H1 (cell line): ENCODE data around the gene BRAT1. TPM values are rescaled to one million over a fixed set of nuclear protein-coding genes. Genes with fewer than 3 reads are reported as not detected.

Experiments
- CREB1 ChIP-seq: IDR thresholded peaks from 2 replicates; pipeline ENCODE4 v1.6.1; 2012; ENCODE audit warnings: inconsistent platforms
- HDAC2 ChIP-seq, 2 experiments: fragments of 300-600 bp in 1 of 2; sonication (generic) in 1 of 2; IDR thresholded peaks; 2 replicates each; pipeline ENCODE4 v1.6.1; 2011 to 2012; ENCODE audit warnings: low read depth in 2 of 2, low read length in 2 of 2, mild to moderate bottlenecking in 2 of 2, moderate library complexity in 2 of 2, borderline replicate concordance in 1 of 2, inconsistent platforms in 1 of 2
- SRF ChIP-seq: IDR thresholded peaks from 2 replicates; pipeline ENCODE4 v1.6.1; 2011; ENCODE audit warnings: mild to moderate bottlenecking, low read depth, low read length, moderate library complexity
- TEAD4 ChIP-seq: IDR thresholded peaks from 2 replicates; pipeline ENCODE4 v1.6.1; 2012; ENCODE audit warnings: low read depth, low read length, inconsistent platforms, mixed read lengths
- polyA plus RNA-seq, 7 experiments: library from polyadenylated mRNA; depleted of rRNA in 3 of 7; stranded (reverse) in 5 of 7; unstranded in 2 of 7; fragments of >200 nt in 5 of 7; fragments of 200-250 nt in 2 of 7; gene quantifications; 1 replicate in 5 of 7; 2 replicates in 1 of 7; 4 replicates in 1 of 7; pipeline versions ENCODE4 v1.2.1 to v1.2.3, GENCODE V29; 2011 to 2013; ENCODE audit warnings: missing spikeins in 2 of 7, mixed read lengths in 2 of 7
- total RNA-seq: library from RNA; stranded (reverse); fragmentation: NEBNext Ultra II Directional; extraction: Animal tissue kit (Norgen Biotek cat#: 25700); gene quantifications from 2 replicates; pipeline ENCODE4 v1.2.1, GENCODE V29; 2021

Gene BRAT1
- total and polyA plus RNA-seq, 2 of the 8 experiments (the other 6 are each of a cell fraction or from before 2014, with no cell fraction given): 36.8 to 42.3 TPM

- TF ChIP-seq SRF (no peak), CREB1 (no peak), TEAD4 (no peak), HDAC2 (IDR thresholded peaks at IDR 0.05; ENCODE audit: borderline replicate concordance in 1 of 2, low read depth in 2 of 2, low read length in 2 of 2) (no peak)
- TF ChIP-seq, all 59 proteins: peak for 0
Observed at GRCh38 chr7:2542011-2542915, 13.1 kb downstream of the BRAT1 start (continued).
